Fibroblast of skin of right biceps (primary cell): ENCODE results near the gene C22orf42.

ENCODE experiments used
- DNase-seq: peaks from one replicate; pipeline ENCODE4 v3.0.0-alpha.2; 2013

C22orf42 gene

GRCh38 chr22:32132783-32133182 is 26.3 kb downstream of the C22orf42 start:
- no peak for DNase-seq

DNA sequence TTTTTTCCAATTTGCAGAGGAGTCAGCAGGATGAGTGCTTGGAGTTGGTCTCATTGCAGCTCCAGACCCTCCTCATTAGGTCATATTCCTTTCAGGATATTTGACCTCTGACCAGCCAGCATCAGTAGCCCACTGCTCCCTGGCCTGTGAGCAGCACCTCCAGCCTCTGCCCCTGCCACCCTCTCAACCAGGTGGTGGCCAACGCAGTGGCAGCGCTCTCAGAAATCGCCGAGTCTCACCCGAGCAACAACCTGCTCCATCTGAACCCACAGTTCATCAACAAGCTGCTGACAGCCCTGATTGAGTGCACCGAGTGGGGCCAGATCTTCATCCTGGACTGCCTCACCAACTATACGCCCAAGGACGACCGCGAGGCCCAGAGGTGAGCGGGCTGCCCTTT is 27.0 kb downstream of the C22orf42 start:
- no peak for DNase-seq

GRCh38 chr22:32130464-32130863 is 28.6 kb downstream of the C22orf42 start:
- no peak for DNase-seq

- no peak for DNase-seq
These were observed 31.2 kb downstream of the C22orf42 start for GRCh38 chr22:32127904-32128303.

DNA sequence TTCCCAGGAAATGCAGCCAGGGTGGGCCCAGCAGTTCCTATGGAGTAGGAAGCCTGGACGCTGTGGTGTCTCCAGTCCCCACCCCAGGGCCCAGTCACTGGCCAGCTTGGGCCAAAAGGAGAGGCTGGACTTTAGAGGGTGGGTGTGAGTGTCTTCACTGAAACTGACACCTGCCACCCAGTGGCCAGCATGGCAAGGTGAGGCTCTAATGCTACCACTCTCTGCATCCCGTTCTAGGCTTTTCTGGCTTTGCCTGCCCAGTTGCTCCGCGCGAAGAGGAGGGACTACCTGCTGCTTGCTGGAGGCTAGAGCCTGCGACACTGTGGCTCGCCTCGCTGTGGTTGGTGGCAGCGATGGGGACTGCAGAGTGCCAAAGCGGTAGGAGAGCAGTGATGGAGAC is 35.4 kb downstream of the C22orf42 start:
- no peak for DNase-seq

DNA sequence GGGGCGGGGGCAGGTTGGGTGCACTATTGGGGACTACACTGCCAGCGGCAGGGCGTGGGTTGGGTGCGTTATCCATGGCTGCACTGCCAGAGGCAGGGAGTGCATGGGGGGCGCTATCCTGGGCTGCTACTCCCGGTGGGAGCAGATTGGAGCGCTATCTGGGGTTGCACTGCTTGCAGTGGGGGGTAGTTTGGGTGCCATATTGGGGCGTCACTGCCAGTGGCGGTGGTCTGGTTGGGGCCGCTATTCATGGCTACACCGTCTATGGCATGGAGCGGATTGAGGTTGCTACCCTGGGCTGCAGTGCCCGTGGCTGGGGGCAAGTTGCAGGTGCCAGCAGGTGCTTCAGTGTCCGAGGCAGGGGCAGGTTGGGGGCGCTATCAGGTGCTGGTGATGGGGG is 36.2 kb downstream of the C22orf42 start:
- no peak for DNase-seq

DNA sequence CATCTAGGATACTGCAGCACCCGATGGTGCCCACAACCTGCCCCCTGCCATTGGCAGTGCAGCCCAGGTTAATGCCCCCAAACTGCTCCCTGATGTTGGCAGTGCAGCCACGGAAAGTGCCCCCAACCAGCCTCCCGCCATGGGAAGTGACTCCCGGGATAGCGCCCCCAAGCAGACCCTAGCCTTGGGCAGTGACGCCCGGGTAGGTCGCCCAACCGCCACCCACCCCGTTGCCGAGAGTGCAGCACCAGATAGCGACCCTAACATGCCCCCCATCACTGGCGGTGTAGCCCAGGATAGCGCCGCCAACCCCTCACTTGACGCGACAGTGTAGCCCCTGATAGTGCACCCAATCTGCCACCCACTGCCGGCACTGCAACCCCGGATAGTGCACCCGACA is 38.5 kb downstream of the C22orf42 start:
- no peak for DNase-seq

GRCh38 chr22:32119568-32120235 is 39.4 kb downstream of the C22orf42 start:
- no peak for DNase-seq

DNA sequence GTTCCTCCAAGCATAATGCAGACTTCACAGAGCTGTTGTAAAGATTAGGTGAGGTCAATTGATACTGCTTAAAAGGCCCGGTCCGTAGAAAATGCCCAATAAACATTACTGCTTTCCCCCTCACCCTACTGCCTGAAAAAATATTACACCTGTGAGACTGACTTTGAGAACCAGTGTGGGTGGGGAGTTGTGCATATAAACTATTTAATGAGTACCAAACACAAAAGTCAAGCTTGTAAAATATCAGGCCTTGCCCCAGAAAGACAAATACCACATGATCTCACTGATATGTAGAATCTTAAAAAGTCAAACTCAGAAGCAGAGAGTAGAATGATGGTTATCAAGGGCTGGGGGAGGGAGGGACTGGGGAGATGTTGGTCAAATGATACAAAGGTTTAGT is 46.7 kb downstream of the C22orf42 start:
- DNase-seq, result no peak

DNA sequence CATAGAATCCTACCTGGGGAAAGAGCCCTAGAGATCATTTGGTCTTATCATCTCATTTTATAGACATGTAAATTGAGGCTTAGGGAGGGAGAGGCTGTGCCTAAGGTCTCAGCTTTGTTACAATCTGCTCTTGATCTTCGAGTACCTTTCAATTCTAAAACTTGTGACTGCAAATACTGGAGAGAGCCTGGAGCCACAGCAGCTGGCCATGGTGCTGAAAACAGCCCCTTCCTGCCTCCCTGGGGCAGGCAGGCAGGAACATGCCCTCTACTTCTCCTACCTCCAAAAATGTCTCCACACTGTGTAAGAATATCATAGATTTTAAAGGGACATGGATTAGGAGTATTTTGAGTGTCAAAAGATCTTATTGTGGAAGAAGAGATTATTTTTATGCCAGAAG is 52.2 kb downstream of the C22orf42 start:
- peak; percentile 6 for DNase-seq

- DNase-seq, result no peak
These were observed 55.3 kb downstream of the C22orf42 start for GRCh38 chr22:32103658-32104315.

DNA sequence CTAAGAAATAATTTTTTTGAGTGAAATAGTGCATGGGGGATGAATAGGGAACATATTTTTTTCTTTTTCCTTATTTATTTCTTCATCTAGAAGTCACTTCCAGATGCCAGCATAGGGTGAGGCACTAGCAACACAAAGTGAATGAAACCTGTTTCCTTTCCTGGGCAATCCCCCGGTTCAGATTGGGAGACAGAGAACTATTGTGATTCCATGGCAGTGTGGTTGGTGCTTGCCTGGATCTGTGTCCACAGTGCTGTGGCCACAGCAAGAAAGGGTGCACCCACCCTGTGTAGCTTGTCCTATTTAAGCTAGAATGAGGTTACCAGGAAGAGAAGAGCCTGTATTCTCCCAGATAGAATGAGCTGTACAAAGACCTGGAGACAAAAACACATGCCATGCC is 58.4 kb downstream of the C22orf42 start:
- DNase-seq, result no peak
